Measurements from ENCODE around the gene TNP2. TPM values are rescaled to one million over a fixed set of nuclear protein-coding genes. Genes with fewer than 3 reads are reported as not detected.

The TNP2 gene
- total and polyA plus RNA-seq, 9 of the 15 experiments (the other 6 are each of a cell fraction or from before 2014, with no cell fraction given), result not detected

DNA sequence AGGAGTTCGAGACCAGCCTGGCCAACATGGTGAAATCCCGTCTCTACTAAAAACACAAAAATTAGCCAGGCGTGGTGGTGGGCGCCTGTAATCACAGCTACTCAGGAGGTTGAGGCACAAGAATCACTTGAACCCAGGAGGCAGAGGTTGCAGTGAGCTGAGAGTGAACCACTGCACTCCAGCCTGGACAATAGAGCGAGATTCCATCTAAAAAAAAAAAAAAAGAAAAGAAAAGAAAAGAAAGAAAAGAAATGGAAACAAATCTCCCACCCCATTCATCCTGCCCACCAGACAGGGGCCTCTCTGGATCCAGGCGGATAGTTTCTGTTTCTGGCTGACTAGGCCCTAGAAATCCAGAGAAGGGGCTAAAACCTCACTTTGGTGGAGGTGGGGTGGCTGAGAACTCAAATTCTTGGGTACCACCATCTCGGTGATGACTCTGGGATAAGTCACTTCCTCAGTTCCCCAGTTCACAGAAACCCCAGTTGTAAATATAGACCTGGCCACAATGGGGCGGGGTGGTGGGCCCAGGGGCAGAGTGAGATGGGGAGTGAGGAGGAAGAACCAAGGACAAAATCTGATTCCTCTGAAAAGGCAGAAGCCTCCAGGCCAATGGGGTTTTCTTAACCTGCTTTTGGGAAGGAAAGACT lies 35.3 kb downstream of the TNP2 start:
- DNase-seq (ENCODE audit: extremely low read depth in 1 of 4, low spot score in 3 of 4), result peak; percentile 55 to 73 (median 62)
- Histone ChIP-seq H3K27ac (ENCODE audit: extremely low read depth, low read depth, low read length) (peak overlapping the region; percentile 95), H3K9ac (ENCODE audit: insufficient read depth in 1 of 2, low read depth in 2 of 2, low read length in 2 of 2) (peak overlapping the region in 1 of 2 experiments; percentile 82; a peak in 2 of 4 replicates), H3K4me3 (no peak overlapping the region), H3K4me1 (replicated peaks in 1 of 2; ENCODE audit: control insufficient read depth in 2 of 2, insufficient read depth in 2 of 2, low read length in 2 of 2) (peaks cover 46 to 55% of the 10 kb centered on the region in 2 experiments), H4K20me1 (replicated peaks; ENCODE audit: control insufficient read depth, insufficient read depth, low read length) (no peaks in the 10 kb centered on the region), H3K9me3 (replicated peaks; ENCODE audit: control insufficient read depth, insufficient read depth, low read depth, low read length) (no peaks in the 10 kb centered on the region), H2AFZ (ENCODE audit: low read depth, low read length) (no peak overlapping the region), H3K27me3 (ENCODE audit: control insufficient read depth in 2 of 2, insufficient read depth in 2 of 2, low read length in 2 of 2) (no peaks in the 10 kb centered on the region), H3K36me3 (ENCODE audit: control insufficient read depth, insufficient read depth, low read length) (no peaks in the 10 kb centered on the region), H3K4me2 (ENCODE audit: insufficient read depth, low read length) (peak overlapping the region; percentile 73; the same call in 1 of the 2 replicates), H3K79me2 (ENCODE audit: control insufficient read depth, insufficient read depth, low read length) (peaks cover 2% of the 10 kb centered on the region; the same call in 2 of the 3 replicates), H3K9me1 (ENCODE audit: control insufficient read depth, insufficient read depth, low read length) (no peaks in the 10 kb centered on the region)
- in situ Hi-C loops (cut with MboI) (no loop called here), intact Hi-C loops (cut with micrococcal nuclease) (loop anchor here (1.0 kb wide), 2 partner anchors 10 to 262 kb away; no protein-coding TSS in a partner anchor)
- 14% methylated on average over 7 of the region's 8 CpGs for WGBS (ENCODE audit: insufficient coverage, low coverage, missing lambda C conversion rate)
- ChIA-PET POLR2A (interaction anchor here (0.7 to 2.5 kb wide), 2 partner anchors 20 to 442 kb away, joined by 3 to 8 read pairs; no protein-coding TSS in a partner anchor), CTCF (ENCODE audit: low intra/inter-chr PET ratio) (no interaction called here)
- no TSS peak for BruUV-seq (replicated peaks)
- FAIRE-seq, result no peak
- peak; percentile 15; the same call in 1 of the 3 replicates for ATAC-seq
- peak in 1 of 2 experiments; percentile 36; a peak in 2 of 4 replicates for TF ChIP-seq MAZ (CRISPR knock-in tag; conservative IDR thresholded peaks at IDR 0.05 in 1 of 2, IDR thresholded peaks at IDR 0.05 in 1 of 2)
- 0 out of 4 replicates have a peak, but pooled peaks have one; percentile 2 to 7 for TF ChIP-seq RAD21 (CRISPR knock-in tag; conservative IDR thresholded peaks at IDR 0.05 in 1 of 2, IDR thresholded peaks at IDR 0.05 in 1 of 2)
- peak; percentile 26; the same call in 1 of the 2 replicates for TF ChIP-seq ZNF121 (CRISPR knock-in tag; conservative IDR thresholded peaks at IDR 0.05)
- TF ChIP-seq ZFP1 (CRISPR knock-in tag; IDR thresholded peaks at IDR 0.05), result no peak
- TF ChIP-seq TCF15 (CRISPR knock-in tag; IDR thresholded peaks at IDR 0.05), result 0 out of 2 replicates have a peak, but pooled peaks have one; percentile 23
- TF ChIP-seq GATAD2A (IDR thresholded peaks at IDR 0.05), result 0 out of 2 replicates have a peak, but pooled peaks have one; percentile 20
- TF ChIP-seq MLLT1 (IDR thresholded peaks at IDR 0.05), result peak in 1 of 2 experiments; percentile 46; a peak in 1 of 4 replicates
- peak in 2 of 3 experiments; percentile 2 to 33; a peak in 2 of 6 replicates for TF ChIP-seq CTCF (IDR thresholded peaks at IDR 0.05 in 2 of 3, conservative IDR thresholded peaks at IDR 0.05 in 1 of 3; ENCODE audit: insufficient read depth in 2 of 3, low read depth in 1 of 3, low read length in 3 of 3)
- peak; percentile 15; the same call in 1 of the 2 replicates for TF ChIP-seq BCOR (IDR thresholded peaks at IDR 0.05)
- 0 out of 4 replicates have a peak, but pooled peaks of 1 of the 2 experiments have one; percentile 4 for TF ChIP-seq RCOR1 (IDR thresholded peaks at IDR 0.05; ENCODE audit: borderline replicate concordance in 1 of 2, low read depth in 2 of 2, low read length in 2 of 2)
- TF ChIP-seq RBM34 (IDR thresholded peaks at IDR 0.05; ENCODE audit: borderline replicate concordance, insufficient read depth, low read length), result no peak
- no peak for TF ChIP-seq ZNF232 (CRISPR knock-in tag; IDR thresholded peaks at IDR 0.05)
- peak; percentile 89; the same call in 1 of the 2 replicates for TF ChIP-seq ADNP (tag; IDR thresholded peaks at IDR 0.05)
- TF ChIP-seq FOXA3 (CRISPR knock-in tag; conservative IDR thresholded peaks at IDR 0.05 in 1 of 2, IDR thresholded peaks at IDR 0.05 in 1 of 2), result 0 out of 4 replicates have a peak, but pooled peaks of 1 of the 2 experiments have one; percentile 12
- 0 out of 2 replicates have a peak, but pooled peaks have one; percentile 59 for TF ChIP-seq LARP7 (IDR thresholded peaks at IDR 0.05)
- peak; percentile 10; the same call in 1 of the 2 replicates for TF ChIP-seq EP300 (IDR thresholded peaks at IDR 0.05; ENCODE audit: low read length)
- peak; percentile 67; the same call in 1 of the 2 replicates for TF ChIP-seq SPI1 (IDR thresholded peaks at IDR 0.05; ENCODE audit: borderline replicate concordance, low read depth, low read length)

Data from K562 (cell line).